Heart right ventricle (tissue), 16 donors: Measurements from ENCODE around the gene ADARB2. TPM values are rescaled to one million over a fixed set of nuclear protein-coding genes. Genes with fewer than 3 reads are reported as not detected.

ENCODE experiments used
- ATAC-seq, 8 donors: fragments of 200-7000 bp; cut with Tn5 transposase; one replicate each; pipeline ENCODE4 v1.9.1; 2020; ENCODE audit warnings: mild to moderate bottlenecking in 8 of 8, moderate library complexity in 8 of 8, moderate number of reproducible peaks in 1 of 8
- DNase-seq, 2 donors: peaks; one replicate each; pipeline ENCODE4 v3.0.0-alpha.2; 2020
- H3K27ac ChIP-seq, 10 donors: fragments of 200-600 bp; sonication (generic) in 2 of 10; one replicate each; pipeline versions ENCODE4 v1.5.0 to v1.8.0; 2020 to 2022; ENCODE audit warnings: mild to moderate bottlenecking in 3 of 10
- H3K27me3 ChIP-seq, 7 donors: fragments of 200-600 bp; one replicate each; pipeline ENCODE4 v1.8.0; 2021 to 2022; ENCODE audit warnings: mild to moderate bottlenecking in 2 of 7
- H3K36me3 ChIP-seq, 9 donors: fragments of 200-600 bp; sonication (generic) in 1 of 9; one replicate each; pipeline versions ENCODE4 v1.5.0 to v1.8.0; 2020 to 2022; ENCODE audit warnings: mild to moderate bottlenecking in 2 of 9
- H3K4me1 ChIP-seq, 9 donors: fragments of 200-600 bp; sonication (generic) in 1 of 9; one replicate each; pipeline versions ENCODE4 v1.5.0 to v1.8.0; 2020 to 2022; ENCODE audit warnings: mild to moderate bottlenecking in 4 of 9
- H3K4me3 ChIP-seq, 10 donors: fragments of 200-600 bp; sonication (generic) in 2 of 10; one replicate each; pipeline versions ENCODE4 v1.5.0 to v1.8.0; 2020 to 2022; ENCODE audit warnings: mild to moderate bottlenecking in 7 of 10, moderate library complexity in 2 of 10
- H3K9me3 ChIP-seq, 11 donors: fragments of 200-600 bp in 10 of 11; sonication (generic) in 2 of 11; one replicate each; pipeline versions ENCODE4 v1.5.0 to v1.8.0; 2013 to 2022; ENCODE audit warnings: mild to moderate bottlenecking in 2 of 11, control low read depth in 1 of 11, moderate library complexity in 1 of 11
- WGBS, 2 donors: extraction: QIAGEN DNeasy Blood & Tissue Kit; methylation state at CpG; one replicate each; pipeline ENCODE4 v1.1.7; 2013; ENCODE audit warnings: inconsistent platforms in 1 of 2; 5-methylcytosine and 5-hydroxymethylcytosine counted together
- intact Hi-C, 10 donors: fragments of 100-400 bp; cut with DNase I; formaldehyde crosslinking; loops; one replicate each; pipeline versions ENCODE4 v1.11.1 to v1.14.2; 2022
- polyA plus RNA-seq, 2 donors: library from polyadenylated mRNA; stranded (reverse); fragments of 200-250 nt; gene quantifications; one replicate each; pipeline ENCODE4 v1.2.3, GENCODE V29; 2013
- total RNA-seq, 10 donors: library from RNA; stranded (reverse); fragmentation: NEBNext Ultra II Directional in 3 of 10; extraction: Animal tissue kit (Norgen Biotek cat#: 25700) in 3 of 10; gene quantifications; one replicate each; pipeline versions ENCODE4 v1.2.1 to v1.2.4, GENCODE V29; 2021 to 2023
- TF ChIP-seq, protein P1 (sequence below), 9 donors: fragments of 200-600 bp; sonication (generic) in 2 of 9; IDR thresholded peaks; one replicate each; pipeline versions ENCODE4 v1.5.0 to v1.8.0; 2021 to 2022; ENCODE audit warnings: antibody characterized with exemption in 9 of 9, mild to moderate bottlenecking in 5 of 9, moderate library complexity in 1 of 9
- donor health status: Arrhythmogenic right ventricular cardiomyopathy.
- donor health status: ischemic (EF 13 %, LVEDD 7.1; RV severe dilation, severe dysfunction).
- donor health status: healthy with polysubstance abuse.
- donor health status: DM: no; HTN: yes; CAD: no.
- donor health status: DM: no; HTN: no; CAD: no.
- donor health status: ischemic (EF 25% LVEDD 6.9; RV normal size, moderate dysfunction).
- donor health status: ischemic (EF 25% LVEDD 5.7; RV mildly dilated, moderate dysfunction).
- donor health status: healthy.
- donor health status: DM: yes; HTN: yes; CAD: no.
- donor health status: Ischemic cardiomyopathy.
- donor health status: ischemic (EF 35%, LVEDD 5.7; RV mildly dilated, moderate dysfunction).
- donor health status: nonischemic (EF 11% LVEDD 7.7; RV severe dilation, severe dysfunction).
- donor health status: DM: yes; HTN: yes; CAD: no.
- donor health status: PGD.
- donor health status: ischemic (EF 29% LVEDD 5.4; RV normal size, mild dysfunction).
- donor health status: nonischemic (EF 23%, LVEDD 6.1; RV moderate dilation, normal function).

ADARB2 gene
- total and polyA plus RNA-seq, 12 donors = 0.08 to 0.47 (median 0.17) TPM; not detected in 2

DNA sequence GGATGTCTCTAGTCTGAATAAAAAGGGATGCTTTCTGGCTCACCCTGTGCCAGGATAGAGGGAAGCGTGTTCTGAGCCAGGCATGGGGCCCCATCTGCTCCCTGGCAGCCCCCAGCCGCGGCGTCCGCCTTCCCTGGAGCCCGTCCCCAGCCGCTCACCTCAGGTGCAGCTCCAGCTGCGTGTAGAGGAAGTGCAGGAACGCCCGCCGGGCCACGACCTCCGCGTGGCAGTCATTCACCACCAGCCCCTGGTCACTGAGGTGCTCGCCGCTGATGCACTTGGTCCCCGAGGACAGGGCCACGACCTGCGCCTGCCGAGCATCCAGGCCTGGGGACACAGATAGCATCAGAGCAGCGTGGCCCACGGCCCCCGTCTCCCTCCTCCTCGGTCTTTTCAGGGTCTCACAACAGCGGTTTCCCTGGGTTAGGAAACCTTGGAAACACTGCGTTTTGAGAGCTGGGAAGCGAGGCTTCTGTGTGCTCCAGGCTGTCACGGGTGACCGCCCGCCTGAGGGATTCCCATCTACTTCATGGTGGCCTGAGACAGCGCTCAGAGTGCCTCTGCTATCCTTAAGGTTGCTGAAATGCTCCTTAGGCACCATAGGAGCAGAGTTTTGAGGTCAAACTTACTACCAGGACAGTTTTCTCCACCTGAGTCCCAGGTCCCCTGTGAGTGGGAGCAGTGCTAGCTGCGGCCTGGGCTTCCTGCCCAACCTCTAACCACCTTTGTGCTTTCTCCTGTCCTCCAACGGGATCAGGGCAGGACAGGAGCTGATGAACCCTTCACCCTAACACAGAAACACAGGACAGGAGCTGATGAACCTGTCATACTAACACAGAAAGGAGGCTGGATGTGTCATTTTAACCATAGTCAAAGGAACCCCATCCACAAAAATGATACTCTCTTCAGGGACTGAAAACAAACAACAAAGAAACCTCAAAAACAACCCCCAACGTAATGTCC is 495.1 kb downstream of the ADARB2 start:
- no peak overlapping the region for H3K4me3 ChIP-seq
- no peaks in the 10 kb centered on the region for H3K36me3 ChIP-seq
- H3K4me1 ChIP-seq = no peaks in the 10 kb centered on the region
- no peak for DNase-seq
- ATAC-seq = no peak
- H3K27ac ChIP-seq = no peak overlapping the region
- intact Hi-C loops = no loop called here
- TF ChIP-seq, protein P1, sequence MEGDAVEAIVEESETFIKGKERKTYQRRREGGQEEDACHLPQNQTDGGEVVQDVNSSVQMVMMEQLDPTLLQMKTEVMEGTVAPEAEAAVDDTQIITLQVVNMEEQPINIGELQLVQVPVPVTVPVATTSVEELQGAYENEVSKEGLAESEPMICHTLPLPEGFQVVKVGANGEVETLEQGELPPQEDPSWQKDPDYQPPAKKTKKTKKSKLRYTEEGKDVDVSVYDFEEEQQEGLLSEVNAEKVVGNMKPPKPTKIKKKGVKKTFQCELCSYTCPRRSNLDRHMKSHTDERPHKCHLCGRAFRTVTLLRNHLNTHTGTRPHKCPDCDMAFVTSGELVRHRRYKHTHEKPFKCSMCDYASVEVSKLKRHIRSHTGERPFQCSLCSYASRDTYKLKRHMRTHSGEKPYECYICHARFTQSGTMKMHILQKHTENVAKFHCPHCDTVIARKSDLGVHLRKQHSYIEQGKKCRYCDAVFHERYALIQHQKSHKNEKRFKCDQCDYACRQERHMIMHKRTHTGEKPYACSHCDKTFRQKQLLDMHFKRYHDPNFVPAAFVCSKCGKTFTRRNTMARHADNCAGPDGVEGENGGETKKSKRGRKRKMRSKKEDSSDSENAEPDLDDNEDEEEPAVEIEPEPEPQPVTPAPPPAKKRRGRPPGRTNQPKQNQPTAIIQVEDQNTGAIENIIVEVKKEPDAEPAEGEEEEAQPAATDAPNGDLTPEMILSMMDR (IDR thresholded peaks at IDR 0.05) = no peak
- 88 to 90% methylated on average over 34 of the region's 34 CpGs for WGBS, 2 donors
- H3K9me3 ChIP-seq = no peaks in the 10 kb centered on the region
- peaks cover 5 to 43% (median 28%) of the 10 kb centered on the region in 7 donors for H3K27me3 ChIP-seq

DNA sequence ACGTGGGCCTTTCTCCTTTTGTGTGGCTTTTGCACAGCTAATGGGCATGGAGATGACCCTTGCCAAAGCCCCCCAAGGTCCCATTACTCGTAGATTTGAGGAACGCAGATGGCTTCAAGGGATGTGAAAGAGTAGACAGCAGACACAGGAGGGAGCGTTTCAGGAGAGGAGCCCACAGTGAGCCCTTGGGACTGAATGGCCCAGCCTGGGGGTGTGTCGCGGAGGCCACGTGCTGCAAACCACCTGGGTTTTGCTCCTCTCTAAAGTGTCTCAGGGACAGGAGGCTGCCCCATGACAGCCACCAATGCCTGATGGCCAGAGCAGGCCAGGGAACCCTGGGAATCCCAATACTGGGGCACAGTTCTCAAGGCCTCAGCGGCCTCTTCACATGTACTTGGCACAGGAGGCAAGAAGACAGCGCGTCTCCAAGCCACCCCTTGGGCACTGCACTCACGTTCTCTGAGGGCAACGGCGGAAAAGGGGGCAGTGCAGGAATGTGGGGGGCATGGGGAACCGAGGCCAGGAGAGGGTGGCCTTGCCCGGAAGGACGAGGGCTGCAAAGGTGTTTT is 495.9 kb downstream of the ADARB2 start:
- DNase-seq (no peak), ATAC-seq (no peak)
- Histone ChIP-seq H3K27ac (no peak overlapping the region), H3K4me3 (no peak overlapping the region), H3K4me1 (no peaks in the 10 kb centered on the region), H3K36me3 (no peaks in the 10 kb centered on the region), H3K9me3 (no peaks in the 10 kb centered on the region), H3K27me3 (peaks cover 5 to 43% (median 28%) of the 10 kb centered on the region in 7 donors)
- intact Hi-C loops = no loop called here
- 88 to 89% methylated on average over 16 of the region's 16 CpGs for WGBS, 2 donors
- TF ChIP-seq, protein P1 (IDR thresholded peaks at IDR 0.05) = no peak

DNA sequence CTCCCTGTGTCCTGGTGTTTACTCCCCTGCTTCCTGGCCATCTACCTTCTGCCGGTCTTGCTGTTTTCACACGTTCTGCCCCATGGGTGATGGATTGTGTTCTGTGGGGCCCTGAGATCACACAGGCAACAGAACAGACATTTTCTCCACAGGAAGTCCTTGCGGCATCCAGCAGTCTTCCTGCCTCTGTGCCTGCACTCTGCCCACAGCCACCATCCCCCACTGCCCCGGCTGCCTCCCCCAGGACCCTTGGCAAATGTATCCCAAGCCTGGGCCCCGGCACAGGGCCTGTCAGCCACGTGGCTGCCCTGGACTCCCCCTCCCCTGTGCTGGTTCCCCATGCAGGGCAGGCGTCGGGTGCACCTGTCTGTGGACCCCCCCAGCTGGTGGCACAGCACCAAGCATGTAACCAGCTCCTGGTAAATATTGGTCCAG is 497.0 kb downstream of the ADARB2 start:
- no peaks in the 10 kb centered on the region for H3K4me1 ChIP-seq
- no peaks in the 10 kb centered on the region for H3K36me3 ChIP-seq
- H3K27me3 ChIP-seq = peaks cover 5 to 43% (median 28%) of the 10 kb centered on the region in 7 donors
- intact Hi-C loops = no loop called here
- no peak for DNase-seq
- no peaks in the 10 kb centered on the region for H3K9me3 ChIP-seq
- H3K4me3 ChIP-seq = no peak overlapping the region
- TF ChIP-seq, protein P1 (IDR thresholded peaks at IDR 0.05) = no peak
- ATAC-seq = no peak
- no peak overlapping the region for H3K27ac ChIP-seq
- 14 to 17% methylated on average over 8 of the region's 8 CpGs for WGBS, 2 donors

DNA sequence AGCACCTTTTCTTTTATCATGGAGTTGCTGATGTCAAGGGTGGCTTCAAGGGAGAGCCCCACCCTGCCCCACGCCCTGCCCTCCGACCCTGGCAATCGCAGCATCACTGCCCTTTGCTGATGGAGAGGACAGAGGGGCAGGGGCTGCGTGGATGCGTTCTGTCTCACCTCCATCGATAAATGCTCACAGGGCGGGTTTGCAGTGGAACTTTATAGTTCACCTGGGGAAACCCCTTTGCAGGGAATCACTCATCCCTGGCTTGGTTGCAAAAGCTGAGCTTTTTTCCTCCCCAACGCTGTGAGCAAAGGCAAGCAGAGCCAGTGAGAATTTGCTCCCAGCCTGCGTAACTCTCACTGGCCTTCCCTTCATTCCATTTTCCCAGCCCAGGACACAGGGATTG is 504.3 kb downstream of the ADARB2 start:
- Histone ChIP-seq H3K27ac (no peak overlapping the region), H3K4me1 (no peaks in the 10 kb centered on the region), H3K36me3 (no peaks in the 10 kb centered on the region), H3K4me3 (no peak overlapping the region), H3K27me3 (peaks cover 0 to 12% (median 0%) of the 10 kb centered on the region in 7 donors), H3K9me3 (peaks cover 0 to 4% (median 0%) of the 10 kb centered on the region in 11 donors)
- no peak for ATAC-seq
- WGBS, 2 donors = 94 to 95% methylated on average over 9 of the region's 9 CpGs
- intact Hi-C loops = no loop called here
- DNase-seq = no peak
- TF ChIP-seq, protein P1 (IDR thresholded peaks at IDR 0.05) = no peak
